Psoas muscle (tissue), 8 donors: ENCODE data around the gene SULT1A1. TPM values are rescaled to one million over a fixed set of nuclear protein-coding genes. Genes with fewer than 3 reads are reported as not detected.
"Not testable (repeated sequence)": the region's sequence is repeated elsewhere in the genome, so short reads cannot be mapped to it uniquely, and the experiment has no call there.

ENCODE experiments used
- ATAC-seq, 4 donors: fragments of 200-7000 bp; cut with Tn5 transposase; one replicate each; pipeline ENCODE4 v1.9.1; 2020; ENCODE audit warnings: moderate library complexity in 3 of 4, mild to moderate bottlenecking in 2 of 4
- DNase-seq, 2 donors: peaks; one replicate each; pipeline ENCODE4 v3.0.0-alpha.2; 2020
- H3K27ac ChIP-seq: fragments of 200-600 bp; one replicate; pipeline ENCODE4 v1.8.0; 2022
- H3K27me3 ChIP-seq, 3 donors: fragments of 200-600 bp in 1 of 3; one replicate each; pipeline versions ENCODE4 v1.6.1 to v1.8.0; 2013 to 2022; ENCODE audit warnings: low read length in 2 of 3, mild to moderate bottlenecking in 2 of 3, moderate library complexity in 1 of 3; ENCODE audit not compliant: insufficient read depth in 3 of 3
- H3K36me3 ChIP-seq, 2 donors: fragments of 200-600 bp in 1 of 2; one replicate each; pipeline versions ENCODE4 v1.6.1 to v1.8.0; 2013 to 2022; ENCODE audit warnings: low read depth in 1 of 2, mild to moderate bottlenecking in 1 of 2, moderate library complexity in 1 of 2; ENCODE audit not compliant: insufficient read depth in 1 of 2
- H3K4me1 ChIP-seq: fragments of 200-600 bp; one replicate; pipeline ENCODE4 v1.8.0; 2022
- H3K4me3 ChIP-seq: fragments of 200-600 bp; one replicate; pipeline ENCODE4 v1.8.0; 2022; ENCODE audit warnings: mild to moderate bottlenecking
- H3K9me3 ChIP-seq: fragments of 200-600 bp; one replicate; pipeline ENCODE4 v1.8.0; 2022
- WGBS, 3 donors: extraction: QIAGEN DNeasy Blood & Tissue Kit; methylation state at CpG; one replicate each; pipeline versions ENCODE4 v1.1.6 to v1.1.7; 2013; 5-methylcytosine and 5-hydroxymethylcytosine counted together
- intact Hi-C, 2 donors: fragments of 100-400 bp; cut with DNase I; formaldehyde crosslinking; loops; one replicate each; pipeline versions ENCODE4 v1.11.0 to v1.14.2; 2022
- polyA plus RNA-seq, 3 donors: library from polyadenylated mRNA; stranded (reverse); fragments of 200-250 nt; gene quantifications; one replicate each; pipeline ENCODE4 v1.2.3, GENCODE V29; 2013
- total RNA-seq, 4 donors: library from RNA; stranded (reverse); fragmentation: NEBNext Ultra II Directional in 2 of 4; extraction: Animal tissue kit (Norgen Biotek cat#: 25700) in 2 of 4; gene quantifications; one replicate each; pipeline versions ENCODE4 v1.2.1 to v1.2.4, GENCODE V29; 2021 to 2023
- TF ChIP-seq, protein P1 (sequence below): fragments of 200-600 bp; IDR thresholded peaks from one replicate; pipeline ENCODE4 v1.8.0; 2022; ENCODE audit warnings: antibody characterized with exemption
- donor health status: healthy with polysubstance abuse.
- donor health status: DM: no; HTN: no; CAD: no; lungs with moderate emphysema.
- donor health status: Bipolar disorder and iron deficiency.
- donor health status: healthy.
- donor health status: DM: yes; HTN: yes; CAD: no.
- donor health status: DM: no; HTN: no; CAD: no.
- donor health status: DM: no; HTN: no; CAD: no.
- donor health status: DM: yes; HTN: yes; CAD: no.

Gene SULT1A1
- total and polyA plus RNA-seq, 7 donors: 2.8 to 22.8 (median 8.1) TPM

DNA sequence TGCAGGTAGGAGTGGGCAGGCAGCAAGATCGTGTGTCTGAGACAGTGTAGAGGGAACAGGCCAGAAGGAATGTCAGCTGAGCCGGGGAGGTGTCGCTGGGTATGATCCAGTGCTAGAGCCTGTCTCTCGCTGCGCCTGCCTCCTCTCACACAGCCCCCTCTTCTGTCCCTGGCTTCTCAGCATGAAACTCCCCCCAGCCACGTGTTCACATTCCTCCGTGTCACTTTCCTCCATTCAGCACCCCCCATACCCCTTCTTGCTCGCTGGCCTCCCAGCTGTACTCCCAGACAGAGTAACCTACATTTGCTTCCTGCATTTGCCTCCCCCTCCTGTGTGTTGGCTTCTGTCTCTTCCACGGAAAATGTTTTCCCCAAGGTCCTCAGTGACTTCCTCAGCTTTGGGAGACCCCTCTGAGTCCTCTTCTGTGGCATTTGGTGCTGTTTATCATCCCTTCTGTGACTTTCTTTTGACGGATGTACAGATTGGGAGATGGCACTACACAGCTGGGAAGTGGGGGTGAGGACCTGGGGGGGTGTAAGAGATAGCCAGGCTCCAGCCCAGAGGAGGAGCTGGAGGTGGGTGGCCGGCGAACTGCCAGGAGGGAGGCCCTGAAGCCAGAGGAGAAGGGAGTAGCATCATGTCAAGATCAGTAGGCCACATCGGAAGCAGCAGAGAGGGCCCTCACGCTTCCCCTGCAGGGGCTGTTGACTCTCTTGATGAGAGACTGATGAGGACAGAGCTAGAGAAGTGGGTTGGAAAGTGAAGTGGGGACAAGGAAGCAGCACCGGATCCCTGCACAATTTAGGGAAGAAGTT lies 36.9 kb downstream of the SULT1A1 start:
- Histone ChIP-seq H3K9me3 (no peaks in the 10 kb centered on the region), H3K36me3 (peaks cover 2 to 6% of the 10 kb centered on the region in 2 donors), H3K4me3 (no peak overlapping the region), H3K27ac (peak overlapping the region; percentile 46), H3K4me1 (peaks cover 16% of the 10 kb centered on the region), H3K27me3 (no peaks in the 10 kb centered on the region)
- 39 to 45% (median 41%) methylated on average over 13 to 15 of the region's 15 CpGs for WGBS, 3 donors
- ATAC-seq (peak; percentile 83 to 90 (median 88)), DNase-seq (no peak)
- intact Hi-C loops: loop anchor here in 1 of 2 donors (5.0 kb wide), 1 partner anchor 34 kb away; no protein-coding TSS in a partner anchor
- TF ChIP-seq, protein P1, sequence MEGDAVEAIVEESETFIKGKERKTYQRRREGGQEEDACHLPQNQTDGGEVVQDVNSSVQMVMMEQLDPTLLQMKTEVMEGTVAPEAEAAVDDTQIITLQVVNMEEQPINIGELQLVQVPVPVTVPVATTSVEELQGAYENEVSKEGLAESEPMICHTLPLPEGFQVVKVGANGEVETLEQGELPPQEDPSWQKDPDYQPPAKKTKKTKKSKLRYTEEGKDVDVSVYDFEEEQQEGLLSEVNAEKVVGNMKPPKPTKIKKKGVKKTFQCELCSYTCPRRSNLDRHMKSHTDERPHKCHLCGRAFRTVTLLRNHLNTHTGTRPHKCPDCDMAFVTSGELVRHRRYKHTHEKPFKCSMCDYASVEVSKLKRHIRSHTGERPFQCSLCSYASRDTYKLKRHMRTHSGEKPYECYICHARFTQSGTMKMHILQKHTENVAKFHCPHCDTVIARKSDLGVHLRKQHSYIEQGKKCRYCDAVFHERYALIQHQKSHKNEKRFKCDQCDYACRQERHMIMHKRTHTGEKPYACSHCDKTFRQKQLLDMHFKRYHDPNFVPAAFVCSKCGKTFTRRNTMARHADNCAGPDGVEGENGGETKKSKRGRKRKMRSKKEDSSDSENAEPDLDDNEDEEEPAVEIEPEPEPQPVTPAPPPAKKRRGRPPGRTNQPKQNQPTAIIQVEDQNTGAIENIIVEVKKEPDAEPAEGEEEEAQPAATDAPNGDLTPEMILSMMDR: no peak

DNA sequence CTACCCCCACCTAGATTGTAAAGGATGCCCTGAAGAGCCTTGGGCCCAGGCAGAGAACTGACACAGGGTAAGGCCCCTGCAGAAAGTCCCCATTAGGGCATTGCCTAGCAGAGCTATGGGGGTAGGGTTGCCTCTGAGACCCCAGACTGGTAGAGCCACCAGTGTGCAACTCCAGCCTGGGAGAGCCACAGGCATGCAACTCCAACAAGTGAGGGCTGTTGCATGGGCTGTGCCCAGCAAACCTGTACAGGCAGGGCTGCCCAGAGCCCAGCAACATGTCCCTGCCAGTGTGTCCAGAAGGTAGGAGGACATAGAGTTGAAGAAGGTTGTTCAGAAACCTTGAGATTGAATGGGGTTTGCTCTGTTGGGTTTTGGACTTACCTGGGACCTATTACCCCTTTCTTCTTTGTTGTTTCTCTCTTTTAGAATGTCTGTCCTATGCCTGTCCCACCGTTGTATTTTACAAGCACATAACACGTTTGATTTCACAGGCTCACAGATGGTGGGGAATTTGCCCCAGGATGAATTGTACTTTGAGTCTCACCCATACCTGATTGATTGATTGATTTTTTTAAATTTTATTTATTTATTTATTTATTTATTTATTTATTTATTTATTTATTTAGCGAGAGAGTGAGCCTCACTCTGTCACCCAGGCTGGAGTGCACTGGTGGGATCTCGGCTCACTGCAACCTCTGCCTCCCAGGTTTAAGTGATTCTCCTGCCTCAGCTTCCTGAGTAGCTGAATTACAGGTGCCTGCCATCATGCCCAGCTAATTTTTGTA lies 39.7 kb downstream of the SULT1A1 start:
- peaks cover 0 to 2% of the 10 kb centered on the region in 2 donors for H3K36me3 ChIP-seq
- no peak overlapping the region for H3K27ac ChIP-seq
- no peak for ATAC-seq
- H3K4me1 ChIP-seq: peaks cover 16% of the 10 kb centered on the region
- TF ChIP-seq, protein P1: no peak
- no peaks in the 10 kb centered on the region for H3K27me3 ChIP-seq
- 97 to 100% (median 98%) methylated on average over 4 of the region's 4 CpGs for WGBS, 3 donors
- intact Hi-C loops: loop anchor here in 1 of 2 donors (5.0 kb wide), 1 partner anchor 37 kb away; no protein-coding TSS in a partner anchor
- DNase-seq: no peak
- no peaks in the 10 kb centered on the region for H3K9me3 ChIP-seq
- no peak overlapping the region for H3K4me3 ChIP-seq

DNA sequence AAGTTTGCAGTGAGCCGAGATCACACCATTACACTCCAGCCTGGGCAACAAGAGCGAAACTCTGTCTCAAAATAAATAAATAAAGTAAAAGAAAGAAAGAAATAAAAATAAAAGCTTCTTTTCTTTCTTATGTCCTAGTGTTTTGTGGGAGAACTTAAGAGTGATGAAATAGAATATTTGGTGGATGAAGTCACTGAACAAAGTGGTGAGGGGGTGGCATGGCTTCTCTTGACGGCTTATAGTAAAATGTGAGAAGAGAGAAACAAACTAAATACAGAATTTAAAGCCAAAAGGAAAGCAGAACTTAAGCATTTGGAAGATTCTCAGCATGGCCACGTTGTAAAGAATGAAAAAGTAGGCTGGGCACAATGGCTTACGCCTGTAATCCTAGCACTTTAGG lies 40.8 kb downstream of the SULT1A1 start:
- H3K36me3 ChIP-seq: peaks cover 0 to 2% of the 10 kb centered on the region in 2 donors
- ATAC-seq (no peak), DNase-seq (no peak)
- TF ChIP-seq, protein P1: no peak
- no peak overlapping the region for H3K4me3 ChIP-seq
- WGBS, 3 donors: 87 to 91% (median 90%) methylated on average over 5 of the region's 5 CpGs
- H3K9me3 ChIP-seq: no peaks in the 10 kb centered on the region
- no peak overlapping the region for H3K27ac ChIP-seq
- peaks cover 16% of the 10 kb centered on the region for H3K4me1 ChIP-seq
- intact Hi-C loops: no loop called here
- H3K27me3 ChIP-seq: no peaks in the 10 kb centered on the region

DNA sequence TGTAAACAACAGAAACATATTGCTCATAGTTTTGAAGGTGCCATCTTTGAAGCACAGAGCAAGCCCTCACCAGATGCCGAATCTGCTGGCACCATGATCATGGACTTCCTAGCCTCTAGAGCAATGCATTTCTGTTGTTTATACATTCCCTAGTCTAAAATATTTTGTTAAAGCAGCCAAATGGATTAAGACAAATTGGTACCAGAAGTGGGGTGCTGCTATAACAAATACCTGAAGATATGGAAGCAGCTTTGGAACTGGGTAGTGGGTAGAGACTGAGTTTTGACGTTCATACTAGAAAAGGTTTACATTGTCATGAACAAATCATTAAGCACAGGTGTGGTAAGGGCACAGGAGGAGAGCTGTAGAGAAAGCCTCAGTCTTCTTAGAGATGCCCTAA lies 42.6 kb downstream of the SULT1A1 start:
- WGBS, 3 donors: 98 to 100% (median 99%) methylated on average over 2 of the region's 2 CpGs
- intact Hi-C loops: no loop called here
- TF ChIP-seq, protein P1: no peak
- Histone ChIP-seq H3K9me3 (no peaks in the 10 kb centered on the region), H3K4me1 (peaks cover 10% of the 10 kb centered on the region), H3K4me3 (no peak overlapping the region), H3K27ac (no peak overlapping the region), H3K36me3 (peaks cover 0 to 2% of the 10 kb centered on the region in 2 donors), H3K27me3 (no peaks in the 10 kb centered on the region)
- ATAC-seq (no peak), DNase-seq (no peak)

DNA sequence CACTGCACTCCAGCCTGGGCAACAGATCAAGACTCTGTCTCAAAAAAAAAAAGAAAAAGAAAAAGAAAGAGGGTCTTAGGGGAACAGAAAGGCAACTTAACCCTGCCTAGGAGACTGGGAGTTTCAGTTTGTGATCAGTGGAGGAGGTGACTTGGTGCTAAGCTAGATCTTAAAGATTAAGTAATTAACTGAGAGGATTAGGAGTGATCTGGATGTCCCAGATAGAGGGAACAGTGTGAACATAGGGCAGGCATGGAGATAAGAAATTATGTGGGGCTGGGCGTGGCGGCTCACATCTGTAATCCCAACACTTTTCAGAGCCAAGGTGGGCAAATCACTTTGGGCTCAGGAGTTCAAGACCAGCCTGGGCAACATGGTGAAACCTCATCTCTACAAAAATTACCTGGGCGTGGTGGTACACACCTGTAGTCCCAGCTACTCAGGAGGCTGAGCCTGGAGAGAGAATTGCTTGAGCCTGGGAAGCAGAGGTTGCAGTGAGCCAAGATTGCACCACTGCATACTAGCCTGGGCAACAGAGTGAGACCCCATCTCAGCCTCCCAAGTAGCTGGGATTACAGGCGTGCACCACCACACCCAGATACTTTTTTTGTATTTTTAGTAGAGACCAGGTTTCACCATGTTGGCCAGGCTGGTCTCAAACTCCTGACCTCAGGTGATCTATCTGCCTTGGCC lies 43.5 kb downstream of the SULT1A1 start:
- ATAC-seq, H3K9me3 ChIP-seq, intact Hi-C loops, H3K36me3 ChIP-seq, H3K4me3 ChIP-seq, H3K4me1 ChIP-seq, H3K27ac ChIP-seq, DNase-seq, H3K27me3 ChIP-seq: not testable (repeated sequence)
- 96 to 99% (median 99%) methylated on average over 4 of the region's 4 CpGs for WGBS, 3 donors
